Osteocyte (in vitro differentiated cells): ENCODE data around the gene POMP. TPM values are rescaled to one million over a fixed set of nuclear protein-coding genes. Genes with fewer than 3 reads are reported as not detected.

Source experiments
- DNase-seq: peaks from one replicate; pipeline ENCODE4 v3.0.0; 2021; ENCODE audit warnings: mixed read lengths; ENCODE audit not compliant: unreplicated experiment; ENCODE audit errors: extremely low spot score
- H3K27ac Mint-ChIP-seq: one replicate; pipeline ENCODE4 v1.8.0; 2021; ENCODE audit warnings: mild to moderate bottlenecking, mixed read lengths; ENCODE audit not compliant: unreplicated experiment
- H3K27me3 Mint-ChIP-seq: one replicate; pipeline ENCODE4 v1.8.0; 2021; ENCODE audit warnings: mixed read lengths; ENCODE audit not compliant: unreplicated experiment
- H3K36me3 Mint-ChIP-seq: one replicate; pipeline ENCODE4 v1.8.0; 2021; ENCODE audit warnings: mixed read lengths; ENCODE audit not compliant: unreplicated experiment
- H3K4me1 Mint-ChIP-seq: one replicate; pipeline ENCODE4 v1.8.0; 2021; ENCODE audit warnings: mixed read lengths; ENCODE audit not compliant: unreplicated experiment
- H3K4me3 Mint-ChIP-seq: one replicate; pipeline ENCODE4 v1.8.0; 2021; ENCODE audit warnings: mild to moderate bottlenecking, moderate library complexity, mixed read lengths; ENCODE audit not compliant: unreplicated experiment
- H3K9me3 Mint-ChIP-seq: one replicate; pipeline ENCODE4 v1.8.0; 2021; ENCODE audit warnings: mixed read lengths; ENCODE audit not compliant: unreplicated experiment
- total RNA-seq: library from RNA; stranded (reverse); gene quantifications from 2 replicates; pipeline ENCODE4 v1.2.1, GENCODE V29; 2021
- TF ChIP-seq, protein P1 (sequence below): fragments of 200-600 bp; sonication (generic); IDR thresholded peaks from 2 replicates; pipeline ENCODE4 v1.5.0; 2021; ENCODE audit warnings: antibody characterized with exemption, mild to moderate bottlenecking, moderate library complexity

POMP gene
- total RNA-seq, 1 donor from 2014 or later = 74.9 TPM

DNA sequence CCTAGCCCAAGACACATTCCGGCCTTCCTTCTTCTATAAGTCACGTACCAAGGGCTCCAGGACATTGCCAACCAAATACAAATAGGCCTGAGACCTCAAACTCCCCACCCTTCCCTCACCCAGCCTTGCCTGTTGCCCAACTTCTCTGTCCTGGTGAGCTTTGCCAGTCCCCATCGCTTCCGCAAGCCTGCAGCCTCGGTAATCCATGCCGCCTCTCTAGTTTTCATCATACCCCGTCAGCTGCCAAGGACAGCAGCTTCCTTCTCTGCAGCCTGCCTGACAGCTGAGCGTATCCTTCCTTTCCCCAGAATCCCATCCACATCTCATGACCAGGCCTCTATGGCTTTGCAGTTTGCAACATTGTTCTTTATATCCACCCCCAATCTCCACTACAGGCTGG lies 36.6 kb upstream of the POMP start:
- H3K27me3 Mint-ChIP-seq = no peaks in the 10 kb centered on the region
- no peaks in the 10 kb centered on the region for H3K9me3 Mint-ChIP-seq
- no peak overlapping the region for H3K4me3 Mint-ChIP-seq

DNA sequence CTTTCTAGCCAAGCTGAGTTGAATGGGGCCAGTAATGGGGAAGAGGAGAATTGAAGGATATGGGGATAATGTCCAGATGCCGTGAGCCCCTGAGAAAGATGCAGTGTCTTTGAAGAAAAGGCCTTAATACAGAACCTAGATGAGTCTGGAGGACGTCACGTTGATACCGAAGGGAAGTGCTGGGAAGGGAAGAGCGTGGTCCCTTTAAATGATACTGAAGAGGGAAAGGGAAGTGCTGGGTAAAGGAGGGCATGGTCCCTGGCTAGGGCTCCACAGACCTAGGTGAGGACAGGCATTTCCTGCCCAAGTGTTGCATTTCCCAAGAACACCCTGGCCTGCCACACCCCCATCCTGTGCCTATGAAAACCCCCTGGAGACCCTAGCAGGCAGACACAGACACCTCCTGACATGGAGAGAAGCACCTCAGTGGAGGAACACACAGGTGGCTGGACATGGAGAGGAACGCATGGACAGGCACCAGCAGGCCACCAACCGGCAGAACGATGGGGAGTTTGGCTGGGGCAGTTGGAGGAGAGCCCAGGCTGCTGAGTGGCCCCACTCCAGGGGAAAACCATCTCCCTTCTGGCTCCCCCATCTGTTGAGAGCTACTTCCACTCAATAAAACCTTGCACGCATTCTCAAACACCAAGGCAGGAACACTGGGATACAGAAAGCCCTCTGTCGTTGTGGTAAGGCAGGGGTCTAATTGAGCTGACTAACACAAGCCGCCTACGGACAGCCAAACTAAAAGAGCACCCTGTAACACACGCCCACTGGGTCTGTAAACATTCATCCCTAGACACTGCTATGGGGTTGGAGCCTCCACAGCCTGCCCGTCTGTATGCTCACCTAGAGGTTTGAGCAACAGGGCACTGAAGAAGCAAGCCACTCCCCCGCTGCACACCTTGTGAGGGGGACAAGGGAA lies 34.9 kb upstream of the POMP start:
- Mint-ChIP-seq H3K27me3 (no peaks in the 10 kb centered on the region), H3K36me3 (no peaks in the 10 kb centered on the region), H3K4me3 (no peak overlapping the region)

More for the DNA sequence above, 36.6 kb upstream of the POMP start:
- TF ChIP-seq, protein P1, sequence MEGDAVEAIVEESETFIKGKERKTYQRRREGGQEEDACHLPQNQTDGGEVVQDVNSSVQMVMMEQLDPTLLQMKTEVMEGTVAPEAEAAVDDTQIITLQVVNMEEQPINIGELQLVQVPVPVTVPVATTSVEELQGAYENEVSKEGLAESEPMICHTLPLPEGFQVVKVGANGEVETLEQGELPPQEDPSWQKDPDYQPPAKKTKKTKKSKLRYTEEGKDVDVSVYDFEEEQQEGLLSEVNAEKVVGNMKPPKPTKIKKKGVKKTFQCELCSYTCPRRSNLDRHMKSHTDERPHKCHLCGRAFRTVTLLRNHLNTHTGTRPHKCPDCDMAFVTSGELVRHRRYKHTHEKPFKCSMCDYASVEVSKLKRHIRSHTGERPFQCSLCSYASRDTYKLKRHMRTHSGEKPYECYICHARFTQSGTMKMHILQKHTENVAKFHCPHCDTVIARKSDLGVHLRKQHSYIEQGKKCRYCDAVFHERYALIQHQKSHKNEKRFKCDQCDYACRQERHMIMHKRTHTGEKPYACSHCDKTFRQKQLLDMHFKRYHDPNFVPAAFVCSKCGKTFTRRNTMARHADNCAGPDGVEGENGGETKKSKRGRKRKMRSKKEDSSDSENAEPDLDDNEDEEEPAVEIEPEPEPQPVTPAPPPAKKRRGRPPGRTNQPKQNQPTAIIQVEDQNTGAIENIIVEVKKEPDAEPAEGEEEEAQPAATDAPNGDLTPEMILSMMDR = no peak
- H3K36me3 Mint-ChIP-seq = no peaks in the 10 kb centered on the region
- peaks cover 1% of the 10 kb centered on the region for H3K4me1 Mint-ChIP-seq
- H3K27ac Mint-ChIP-seq = no peak overlapping the region
- no peak for DNase-seq

DNA sequence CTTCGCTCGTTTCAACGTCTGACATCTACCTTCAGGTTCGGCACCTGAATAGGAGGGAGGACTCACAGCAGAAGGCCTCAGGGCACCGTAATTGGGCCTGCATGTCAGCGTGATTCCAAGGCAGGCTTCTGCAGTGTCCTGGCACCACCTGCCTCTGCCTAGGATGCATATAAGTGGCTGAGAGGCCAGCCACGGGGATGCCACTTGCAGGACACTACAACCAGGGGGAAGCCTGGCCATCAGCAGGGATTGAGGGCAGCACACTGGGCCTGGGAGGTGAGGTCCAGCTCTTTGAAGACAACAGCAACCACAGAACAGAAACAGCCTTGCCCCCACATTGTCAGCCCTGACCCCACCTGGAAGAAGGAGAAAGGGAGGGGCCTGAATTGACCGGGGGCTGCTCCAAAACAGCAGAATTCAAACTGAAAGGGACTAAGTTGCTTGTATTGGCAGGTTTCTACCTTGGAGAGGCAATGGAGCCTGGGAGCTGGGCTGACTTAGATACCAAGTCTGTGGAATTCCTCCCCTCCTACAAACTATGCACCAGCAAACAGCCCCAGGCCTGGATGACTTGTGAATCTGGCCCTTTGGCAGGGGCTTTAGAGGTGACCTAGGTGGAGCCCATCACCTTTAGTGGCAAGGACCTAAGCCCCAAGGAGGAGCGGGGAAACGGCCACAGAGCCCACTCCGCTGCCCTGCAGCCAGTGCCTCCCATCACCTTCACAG lies 34.1 kb upstream of the POMP start:
- Mint-ChIP-seq H3K9me3 (no peaks in the 10 kb centered on the region), H3K4me1 (peaks cover 1% of the 10 kb centered on the region), H3K27me3 (no peaks in the 10 kb centered on the region), H3K36me3 (no peaks in the 10 kb centered on the region), H3K27ac (no peak overlapping the region), H3K4me3 (no peak overlapping the region)
- DNase-seq = no peak
- TF ChIP-seq, protein P1 = no peak

More for the DNA sequence above, 34.9 kb upstream of the POMP start:
- TF ChIP-seq, protein P1 = no peak
- H3K27ac Mint-ChIP-seq = no peak overlapping the region
- peaks cover 1% of the 10 kb centered on the region for H3K4me1 Mint-ChIP-seq
- DNase-seq = no peak
- H3K9me3 Mint-ChIP-seq = no peaks in the 10 kb centered on the region

DNA sequence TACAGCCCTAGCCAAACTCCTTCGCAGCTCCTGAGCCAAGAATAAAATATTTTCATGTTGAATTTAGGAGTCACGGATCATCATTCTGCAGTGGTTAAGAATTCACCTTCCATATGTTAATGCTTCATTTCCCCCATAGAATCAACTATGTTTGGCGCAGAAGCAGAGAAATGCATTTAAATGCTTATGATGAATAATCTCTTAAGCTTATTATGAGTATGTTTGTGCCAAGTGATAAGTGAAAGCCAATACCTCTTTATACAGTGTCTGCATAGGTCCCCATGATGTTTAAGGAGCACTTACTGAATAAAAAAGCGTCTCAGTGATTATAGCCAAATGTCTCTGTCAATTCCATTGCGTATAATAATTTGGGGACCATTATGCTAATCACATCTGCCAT lies 32.7 kb upstream of the POMP start:
- Mint-ChIP-seq H3K36me3 (no peaks in the 10 kb centered on the region), H3K9me3 (no peaks in the 10 kb centered on the region), H3K27ac (no peak overlapping the region), H3K4me1 (peaks cover 1% of the 10 kb centered on the region), H3K4me3 (no peak overlapping the region), H3K27me3 (no peaks in the 10 kb centered on the region)
- TF ChIP-seq, protein P1 = no peak
- no peak for DNase-seq

DNA sequence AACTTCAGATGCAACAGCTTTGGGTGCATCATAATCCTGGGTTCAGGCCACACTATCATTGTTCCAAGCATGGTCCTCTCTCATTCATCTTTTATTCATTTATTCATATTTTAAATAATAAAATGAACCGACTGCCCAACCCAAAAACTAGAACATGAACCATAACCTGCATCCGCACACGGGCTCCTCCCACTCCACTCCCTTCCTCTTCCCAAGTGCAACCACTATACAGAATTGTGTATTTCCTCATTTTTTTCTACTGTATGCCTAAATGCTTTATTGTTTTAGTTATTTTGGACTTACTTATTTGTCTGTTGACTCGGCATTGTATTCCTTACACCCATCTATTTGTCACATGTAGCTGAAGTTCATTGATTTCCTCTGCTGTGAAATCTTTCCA lies 30.7 kb upstream of the POMP start:
- no peaks in the 10 kb centered on the region for H3K9me3 Mint-ChIP-seq
- H3K27me3 Mint-ChIP-seq = no peaks in the 10 kb centered on the region
- H3K36me3 Mint-ChIP-seq = no peaks in the 10 kb centered on the region
- H3K27ac Mint-ChIP-seq = no peak overlapping the region
- no peak for DNase-seq
- H3K4me1 Mint-ChIP-seq = peaks cover 1% of the 10 kb centered on the region
- TF ChIP-seq, protein P1 = no peak
- no peak overlapping the region for H3K4me3 Mint-ChIP-seq
